MV-4-11 (cell line): Measurements from ENCODE around the gene GOLM1.
"Not testable (repeated sequence)": the region's sequence is repeated elsewhere in the genome, so short reads cannot be mapped to it uniquely, and the experiment has no call there.

ENCODE experiments used
- DNase-seq: peaks from one replicate; lab custom pipeline; 2025; lab: John Stamatoyannopoulos, UW

GOLM1 gene, protein sequence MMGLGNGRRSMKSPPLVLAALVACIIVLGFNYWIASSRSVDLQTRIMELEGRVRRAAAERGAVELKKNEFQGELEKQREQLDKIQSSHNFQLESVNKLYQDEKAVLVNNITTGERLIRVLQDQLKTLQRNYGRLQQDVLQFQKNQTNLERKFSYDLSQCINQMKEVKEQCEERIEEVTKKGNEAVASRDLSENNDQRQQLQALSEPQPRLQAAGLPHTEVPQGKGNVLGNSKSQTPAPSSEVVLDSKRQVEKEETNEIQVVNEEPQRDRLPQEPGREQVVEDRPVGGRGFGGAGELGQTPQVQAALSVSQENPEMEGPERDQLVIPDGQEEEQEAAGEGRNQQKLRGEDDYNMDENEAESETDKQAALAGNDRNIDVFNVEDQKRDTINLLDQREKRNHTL

DNA sequence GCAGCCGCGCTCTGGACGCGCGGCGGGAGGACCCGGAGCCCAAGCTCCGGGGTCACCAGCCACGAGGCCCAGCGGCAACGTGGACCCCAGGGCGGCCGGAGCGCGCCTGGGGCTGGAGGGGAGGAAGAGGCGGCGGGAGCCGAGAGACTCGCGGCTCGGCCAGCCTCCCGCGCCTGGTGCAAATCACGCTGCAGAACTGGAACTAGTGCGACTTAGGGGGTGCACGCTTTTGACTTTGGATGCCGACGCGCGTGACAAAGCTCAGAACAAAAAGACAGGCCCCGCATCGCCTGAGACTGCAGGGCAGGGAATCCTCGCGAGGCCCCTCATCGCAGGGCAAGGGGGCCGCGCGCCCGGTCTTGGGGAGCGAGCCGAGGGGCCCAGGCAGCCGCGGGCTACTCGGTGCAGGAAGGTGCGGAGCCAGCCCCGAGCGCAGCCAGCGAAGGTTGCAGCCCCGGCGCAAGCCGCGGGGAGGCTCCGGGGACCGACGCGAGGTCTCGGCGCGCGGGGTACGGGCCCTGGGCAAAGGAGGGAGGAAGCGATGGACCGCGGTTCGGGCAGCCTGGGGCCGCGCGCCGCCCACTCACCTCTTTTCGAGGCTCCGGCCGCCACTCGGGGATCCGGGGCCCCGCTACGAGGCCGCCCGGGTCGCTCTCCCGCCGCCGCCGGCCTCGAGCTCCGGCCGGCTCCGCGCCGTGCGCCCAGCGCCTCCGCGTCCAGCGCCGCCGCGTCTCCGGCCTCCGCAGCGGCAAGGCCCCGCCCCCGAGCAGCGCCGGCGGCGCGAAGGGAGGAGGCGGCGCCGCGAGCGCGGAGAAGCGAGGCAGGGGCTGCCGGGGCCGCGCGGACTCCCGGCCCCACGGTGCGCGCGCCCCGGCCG is at the start of gene GOLM1:
GOLM1 (minus strand) TSS at position 735 of the 877 bp plus-strand sequence. CDS start 20,238 bp downstream, outside the sequence.
- no peak for DNase-seq

DNA sequence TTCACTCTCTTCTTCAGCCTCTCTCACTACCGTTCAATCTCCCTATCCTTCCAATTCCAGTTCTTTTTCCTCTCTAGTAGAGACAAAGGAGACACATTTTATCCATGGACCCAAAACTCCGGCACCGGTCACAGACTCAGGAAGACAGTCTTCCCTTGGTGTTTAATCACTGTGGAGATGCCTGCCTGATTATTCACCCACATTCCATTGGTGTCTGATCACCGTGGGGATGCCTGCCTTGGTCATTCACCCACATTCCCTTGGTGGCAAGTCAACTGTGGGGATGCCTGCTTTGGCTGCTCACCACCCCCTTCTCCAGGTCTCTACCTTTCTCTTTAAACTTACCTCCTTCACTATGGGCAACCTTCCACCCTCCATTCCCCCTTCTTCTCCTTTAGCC is 47.3 kb upstream of the GOLM1 start:
- not testable (repeated sequence) for DNase-seq

DNA sequence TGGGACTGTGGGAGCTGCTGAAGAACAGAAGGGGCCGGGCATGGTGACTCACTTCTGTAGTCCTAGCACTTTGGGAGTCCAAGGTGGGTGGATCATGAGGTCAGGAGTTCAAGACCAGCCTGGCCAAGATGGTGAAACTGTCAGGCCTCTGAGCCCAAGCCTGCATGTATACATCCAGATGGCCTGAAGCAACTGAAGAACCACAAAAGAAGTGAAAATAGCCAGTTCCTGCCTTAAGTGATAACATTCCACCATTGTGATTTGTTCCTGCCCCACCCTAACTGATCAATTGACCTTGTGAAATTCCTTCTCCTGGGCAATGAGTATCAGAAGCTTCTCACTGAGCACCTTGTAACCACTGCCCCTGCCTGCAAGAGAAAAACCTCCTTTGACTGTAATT is 46.6 kb upstream of the GOLM1 start:
- DNase-seq: not testable (repeated sequence)

DNA sequence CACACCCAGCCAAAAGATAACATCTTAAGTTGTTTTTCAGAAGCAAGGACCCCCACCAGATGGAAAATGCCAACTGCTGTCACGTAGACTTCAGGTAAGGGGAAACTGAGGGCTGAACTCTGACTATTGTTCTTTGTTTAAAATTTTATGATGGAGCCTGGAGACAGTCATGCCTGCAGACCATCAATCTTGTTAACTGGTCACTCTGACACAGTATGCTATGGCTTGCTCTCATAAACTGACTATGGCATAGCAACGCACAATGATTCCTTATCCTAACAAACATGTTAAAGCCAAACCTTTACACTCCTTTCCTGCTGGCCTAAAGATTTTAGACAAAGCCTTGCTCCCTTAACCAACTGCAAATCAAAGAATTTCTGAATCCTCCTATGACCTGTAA is 43.6 kb upstream of the GOLM1 start:
- no peak for DNase-seq

DNA sequence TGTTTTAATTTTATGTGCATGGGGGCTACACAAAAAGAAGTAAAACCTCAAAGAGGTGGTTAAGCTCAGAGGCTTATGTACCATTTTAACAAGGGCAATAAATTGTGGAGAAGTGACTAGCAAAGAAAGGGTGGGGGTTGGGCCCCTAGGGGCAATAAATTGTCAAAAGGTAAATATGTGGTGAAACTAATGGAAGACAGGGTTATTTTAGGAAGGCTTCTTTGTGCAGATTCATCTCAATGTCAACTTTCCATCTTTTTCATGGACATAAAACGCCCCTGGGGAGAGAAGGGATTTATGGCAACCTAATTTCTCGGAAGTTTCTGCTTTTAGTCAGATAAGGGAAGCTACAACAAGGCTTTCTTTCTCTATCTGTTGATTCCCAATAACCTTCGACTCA is 42.5 kb upstream of the GOLM1 start:
- DNase-seq: no peak

DNA sequence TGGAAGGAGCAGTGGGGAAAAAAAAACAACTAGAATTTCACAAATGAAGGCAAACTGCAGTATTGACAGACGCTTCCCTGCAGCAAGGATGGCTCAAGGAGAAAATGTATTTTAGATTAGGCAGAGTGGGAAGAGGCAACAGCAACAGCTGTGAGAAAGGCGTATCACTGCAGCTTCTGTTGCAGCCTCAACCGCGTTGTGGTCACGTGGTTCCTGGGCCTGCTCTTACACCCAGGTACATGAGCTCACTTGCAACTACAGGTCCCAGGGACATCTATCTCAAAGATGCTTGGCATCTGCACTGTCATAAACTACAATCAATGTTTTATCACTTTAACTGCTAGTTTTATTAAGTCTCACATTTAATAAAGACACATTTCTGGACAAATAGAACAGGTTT is 36.0 kb upstream of the GOLM1 start:
- no peak for DNase-seq

DNA sequence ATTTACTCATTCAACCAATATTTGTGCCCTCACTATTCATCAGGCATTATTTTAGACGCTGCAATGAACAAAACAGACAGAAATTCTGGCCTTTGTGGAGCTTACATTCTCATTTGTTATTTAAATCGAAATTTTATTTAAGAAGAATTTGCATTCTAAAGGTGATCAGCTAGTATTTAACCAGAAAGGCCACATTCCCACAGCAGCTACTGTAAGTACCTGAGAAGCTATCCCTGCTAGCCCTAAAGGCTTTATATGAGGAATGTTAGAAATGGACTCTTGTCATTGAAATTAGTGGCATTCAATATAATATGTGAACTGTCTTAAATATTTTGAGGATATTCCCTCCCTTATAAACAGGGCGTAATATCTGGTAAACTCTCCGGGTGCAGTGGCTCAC is 35.0 kb upstream of the GOLM1 start:
- DNase-seq: no peak

DNA sequence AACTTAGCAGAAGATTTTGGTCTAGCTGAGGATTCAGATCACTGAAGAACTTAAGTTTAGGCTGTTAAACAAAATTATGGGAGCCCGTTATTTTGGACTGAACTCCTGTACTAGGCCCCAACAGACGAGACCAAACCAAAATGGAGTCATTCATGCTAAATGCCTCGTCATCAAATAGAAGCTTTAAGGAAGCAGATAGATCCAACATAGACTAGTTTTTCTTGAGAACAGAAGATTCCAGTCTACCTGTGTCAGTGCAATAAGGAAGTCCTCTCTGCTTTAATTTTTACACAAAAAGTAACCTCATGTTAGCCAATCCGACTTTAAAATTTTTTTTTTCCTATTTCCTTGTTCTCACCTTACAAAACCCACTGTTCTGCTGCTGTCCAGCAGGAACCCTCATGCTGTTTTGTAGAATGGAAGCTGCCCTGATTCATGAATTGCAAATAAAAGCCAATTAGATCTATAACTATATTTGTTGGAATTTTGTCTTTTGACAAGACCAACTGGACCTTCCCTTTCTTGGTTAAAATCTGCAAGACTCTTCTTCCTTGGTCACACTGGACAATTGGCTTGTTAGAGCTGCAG is 29.0 kb upstream of the GOLM1 start:
- DNase-seq: no peak

DNA sequence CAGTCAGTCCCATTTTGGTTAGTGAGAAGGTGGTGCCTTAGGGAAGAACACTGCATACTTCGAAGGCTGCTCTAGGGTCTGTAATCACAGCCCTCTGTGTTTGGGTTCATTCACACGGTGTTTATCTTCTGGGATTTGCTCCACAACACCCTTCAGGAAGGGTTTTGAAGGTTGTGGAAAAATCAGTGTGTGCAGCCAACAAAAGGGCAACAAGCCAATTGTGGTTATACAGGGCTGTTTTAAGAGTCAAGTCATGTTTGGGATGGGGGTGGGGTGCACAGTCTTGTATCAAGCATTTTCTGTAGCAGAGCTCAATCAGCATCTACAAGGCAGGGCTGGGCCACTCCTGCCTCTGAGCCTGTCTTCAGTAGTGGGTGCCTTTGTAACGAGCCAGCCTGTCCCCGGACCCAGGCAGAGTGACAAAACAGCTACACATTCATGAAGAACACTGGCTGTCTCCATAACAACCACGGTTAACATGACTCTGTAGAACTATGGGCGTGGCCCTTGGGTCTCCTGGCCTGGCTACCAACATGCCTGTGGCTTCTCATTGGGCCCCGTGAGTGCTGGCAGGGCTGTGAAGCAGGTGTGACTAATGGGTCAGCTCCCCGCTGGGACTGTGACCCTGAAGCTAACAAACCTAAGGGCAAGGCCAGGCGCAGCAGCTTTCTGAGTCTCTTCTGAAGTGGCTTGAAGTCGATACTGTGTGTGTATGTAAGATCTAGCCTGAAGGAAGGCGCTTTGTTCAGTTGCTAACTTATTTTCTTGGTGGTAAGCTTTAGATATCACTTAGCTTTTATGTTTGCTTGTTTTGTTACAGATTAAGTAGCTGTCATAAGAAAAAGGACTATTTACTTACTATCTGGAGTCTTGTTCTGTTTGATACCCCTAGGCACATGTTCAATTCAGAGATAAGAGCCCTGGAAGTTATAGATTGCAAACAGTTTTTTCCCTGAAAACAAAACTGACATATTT is 27.9 kb upstream of the GOLM1 start:
- no peak for DNase-seq

DNA sequence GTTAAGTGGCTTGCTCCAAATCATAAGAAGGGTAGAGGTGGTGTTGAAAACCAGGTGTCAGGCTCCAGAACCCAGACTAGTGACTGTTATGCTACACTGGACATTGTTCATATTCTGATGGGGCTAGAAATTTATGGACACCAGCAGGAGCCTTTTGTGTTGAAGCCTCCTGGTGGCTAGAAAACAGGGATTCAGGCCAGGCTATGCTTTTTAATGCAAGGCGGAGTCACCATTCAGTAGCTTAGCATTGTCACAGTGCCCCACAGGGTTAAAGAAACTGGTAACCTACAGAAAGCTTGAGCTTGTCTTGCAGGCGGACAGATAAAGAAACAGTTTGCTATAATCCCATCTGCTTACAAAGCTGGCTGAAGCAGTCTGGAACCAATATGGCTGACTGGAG is 23.0 kb upstream of the GOLM1 start:
- no peak for DNase-seq

DNA sequence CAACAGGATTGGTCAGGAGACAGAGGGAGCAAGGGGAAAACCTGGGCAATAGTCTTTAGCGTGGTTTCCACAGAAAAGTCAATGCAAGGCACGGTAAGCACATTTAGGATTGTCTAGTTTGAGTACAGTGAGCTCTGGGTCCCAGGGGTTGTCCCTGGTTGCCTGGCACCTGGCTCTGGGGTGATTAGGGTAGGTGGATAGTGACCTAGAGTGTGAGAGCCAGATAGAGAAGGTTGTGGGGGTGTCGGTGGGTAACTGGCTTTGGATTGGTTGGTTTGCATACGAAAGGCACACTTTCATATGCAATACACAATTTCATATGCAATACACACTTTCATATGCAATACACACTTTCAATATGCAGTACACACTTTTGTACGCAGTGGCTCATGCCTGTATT is 20.1 kb upstream of the GOLM1 start:
- no peak for DNase-seq

DNA sequence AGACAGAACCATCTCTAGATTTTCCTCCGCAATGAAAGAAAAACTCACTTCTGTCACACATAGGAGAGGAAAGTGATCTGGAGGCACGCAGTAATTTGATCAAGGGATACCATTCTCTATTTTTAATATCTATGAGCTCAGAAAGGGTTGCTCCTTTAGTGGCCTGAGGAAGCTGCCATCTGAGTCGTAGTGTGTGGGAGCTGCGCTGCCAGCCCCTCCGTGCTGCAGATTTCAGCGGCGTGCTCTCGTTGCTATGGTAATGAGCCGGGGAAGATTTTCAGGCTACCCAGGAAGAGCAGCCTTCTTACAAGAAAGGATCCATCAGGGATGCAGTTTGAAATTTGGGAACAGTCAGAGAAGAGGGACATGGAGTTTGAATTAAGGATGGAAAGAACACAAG is 17.1 kb upstream of the GOLM1 start:
- no peak for DNase-seq

DNA sequence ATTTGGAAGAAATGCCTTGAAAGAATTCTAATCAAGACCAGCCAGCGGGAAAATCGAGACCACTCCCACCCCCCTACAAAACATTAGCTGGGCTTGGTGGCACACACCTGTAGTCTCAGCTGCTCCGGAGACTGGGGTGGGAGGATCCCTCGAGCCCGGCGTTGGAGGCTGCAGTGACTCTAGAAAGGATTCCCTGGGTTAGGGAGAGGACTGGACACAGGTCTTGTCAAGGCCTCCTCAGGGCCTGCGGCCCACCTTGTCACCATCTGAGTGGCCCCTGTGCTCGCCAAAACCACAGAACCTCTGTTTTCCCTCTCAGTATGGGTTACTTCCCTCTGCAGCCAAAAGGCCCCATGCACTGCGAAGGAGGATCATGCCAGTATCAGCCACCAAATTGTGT is 16.5 kb upstream of the GOLM1 start:
- no peak for DNase-seq

DNA sequence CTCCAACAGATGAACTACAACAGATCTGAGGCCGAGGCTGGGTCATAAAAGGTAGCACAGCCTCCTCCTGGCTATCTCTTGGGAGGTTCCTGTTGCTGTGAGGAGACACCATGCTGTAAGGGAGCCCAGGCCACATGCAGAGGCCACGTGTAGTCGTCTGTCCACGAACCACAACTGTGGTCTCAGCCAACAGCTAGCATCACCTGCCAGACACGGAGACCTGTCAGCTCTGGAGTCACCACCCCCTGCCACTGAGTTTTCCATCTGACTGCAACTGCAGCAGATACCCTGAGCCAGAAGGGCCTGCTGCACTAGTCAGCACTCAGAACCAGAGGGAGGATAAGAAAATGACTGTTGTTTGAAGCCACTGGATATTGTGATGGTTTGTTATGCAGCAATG is 12.7 kb upstream of the GOLM1 start:
- DNase-seq: no peak

DNA sequence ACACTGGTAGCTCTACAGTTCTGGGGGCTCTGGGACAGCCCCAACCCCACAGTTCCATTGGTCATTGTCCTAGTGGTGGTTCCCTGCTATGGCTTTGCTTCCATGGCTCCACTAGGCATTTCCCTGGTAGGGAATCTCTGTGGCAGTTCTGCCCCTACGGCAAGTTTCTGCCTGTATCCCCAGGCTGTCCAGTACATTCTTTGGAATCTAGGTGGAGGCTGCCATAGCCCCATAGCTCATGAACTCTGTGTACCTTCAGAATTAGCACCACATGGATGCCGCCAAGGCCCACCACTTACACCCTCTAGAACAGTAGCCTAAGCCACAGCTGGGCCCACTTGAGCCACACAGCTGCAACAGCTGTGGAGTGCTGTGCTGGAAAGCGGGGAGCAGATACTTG is 3.3 kb upstream of the GOLM1 start:
- DNase-seq: no peak

DNA sequence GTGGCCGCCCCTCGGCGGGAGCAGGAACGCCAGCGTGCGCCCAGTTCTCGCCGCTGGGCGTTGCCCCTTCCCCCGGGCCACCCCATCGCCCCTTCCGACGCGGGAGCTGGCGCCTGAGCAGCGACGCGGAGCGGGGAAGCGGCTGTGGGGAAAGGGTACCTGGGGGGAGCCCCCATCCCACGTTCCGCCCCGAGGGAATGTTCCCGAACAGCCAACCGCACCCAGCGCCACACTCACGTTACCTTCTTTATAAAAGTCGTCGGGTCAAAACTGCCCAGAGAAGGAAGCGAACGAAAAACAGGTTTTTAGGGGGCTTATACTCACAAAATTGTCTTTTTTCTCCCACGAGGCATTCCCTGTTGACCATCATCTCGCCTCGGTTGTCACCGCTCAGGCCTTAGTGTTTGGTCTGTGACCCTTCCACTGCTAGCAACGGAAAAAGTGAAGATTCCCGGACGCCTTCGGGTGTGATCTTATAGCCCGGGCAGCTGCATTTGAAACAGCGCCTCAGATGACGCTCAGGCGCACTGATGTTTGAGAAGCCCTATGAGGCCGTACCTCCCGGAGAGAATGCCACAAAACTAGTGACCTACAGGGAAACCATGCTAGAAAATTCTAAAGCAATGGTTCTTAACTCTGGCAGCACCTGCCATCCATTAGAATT is 475 bp upstream of the GOLM1 start:
- DNase-seq: peak; percentile 16

DNA sequence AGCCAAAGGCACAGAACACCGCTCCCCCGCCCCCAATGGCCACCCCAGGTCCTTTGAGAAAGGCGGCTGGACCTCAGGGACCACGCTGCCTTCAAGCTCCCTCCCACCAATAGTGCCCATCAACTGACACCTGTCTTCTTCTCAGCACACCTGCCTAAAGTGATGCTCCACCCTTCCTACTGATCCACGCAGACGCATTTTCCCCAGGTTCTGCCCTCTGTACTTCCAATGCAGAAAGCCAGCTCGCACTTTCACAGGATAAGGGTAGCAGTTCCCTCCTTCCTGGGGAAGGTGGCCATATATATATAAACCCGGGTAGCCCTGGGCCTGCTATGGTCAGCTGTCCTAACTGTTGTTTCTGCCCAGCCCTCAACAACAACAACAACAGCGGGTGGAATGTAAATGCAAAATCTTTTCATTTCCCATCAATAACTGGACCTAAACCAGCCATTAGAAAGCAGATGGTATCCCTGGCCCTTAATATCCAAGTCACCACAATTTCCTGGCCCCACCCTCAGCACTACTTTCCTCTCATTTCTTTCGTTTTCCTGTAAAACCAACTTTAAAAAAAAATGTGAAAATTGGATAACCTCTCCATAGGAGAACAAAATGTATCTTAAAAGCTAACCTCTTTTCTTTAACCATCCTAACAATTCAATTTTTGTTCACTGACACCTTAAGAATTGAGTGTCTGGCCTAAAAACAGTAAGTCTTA is 1.7 kb downstream of the GOLM1 start:
- no peak for DNase-seq

DNA sequence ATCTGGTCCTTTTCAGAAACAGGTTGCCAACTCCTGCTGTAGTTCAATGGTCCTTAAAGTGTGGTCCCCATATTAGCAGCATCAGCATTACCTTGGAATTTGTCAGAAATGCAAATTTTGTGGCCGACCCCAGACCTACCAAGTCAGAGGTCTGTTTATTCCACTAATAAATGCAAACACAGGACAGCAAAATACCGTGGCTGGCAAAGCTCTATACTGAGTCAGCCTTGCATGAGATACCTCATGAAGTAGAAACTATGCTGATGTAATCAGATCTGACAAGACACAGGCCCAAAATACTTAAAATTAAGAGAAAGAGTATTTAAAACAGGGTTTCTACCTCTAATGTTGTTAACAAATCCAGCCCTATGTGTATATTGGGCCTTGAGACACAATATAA is 3.0 kb downstream of the GOLM1 start:
- no peak for DNase-seq

DNA sequence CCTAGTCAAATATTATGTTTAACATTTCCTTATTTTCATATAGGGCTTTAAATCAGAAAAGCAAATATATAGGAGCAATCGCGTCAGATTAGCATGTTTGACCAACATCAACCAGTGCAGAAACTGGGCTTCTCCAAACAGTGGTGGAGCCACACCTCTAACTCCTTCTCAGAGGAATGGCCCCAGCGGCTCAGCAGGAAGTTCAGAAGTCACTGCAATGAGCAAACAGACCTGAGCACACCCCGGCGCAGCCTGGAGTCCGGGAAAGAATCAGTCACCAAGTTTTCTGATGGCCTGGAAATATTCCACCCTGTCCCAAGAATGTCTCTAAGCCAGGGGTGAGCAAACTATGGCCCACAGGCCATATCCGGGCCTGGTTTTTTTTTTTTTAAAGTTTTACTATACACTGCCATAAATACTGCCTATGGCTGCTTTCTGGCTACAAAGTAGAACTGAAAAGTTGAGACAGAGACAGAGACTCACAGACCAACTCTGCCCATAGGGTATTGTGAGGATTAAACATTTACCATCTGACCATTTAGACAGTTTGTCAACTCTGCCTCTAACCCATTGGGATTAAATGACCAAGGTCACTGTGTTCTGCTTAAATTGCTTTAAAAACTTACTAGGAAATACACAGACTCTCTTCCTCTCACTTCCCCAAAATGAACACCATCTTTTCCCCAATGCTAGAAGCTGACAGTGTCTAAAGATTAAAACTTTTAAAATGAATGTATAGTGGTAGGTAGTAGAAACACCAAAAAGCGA is 5.4 kb downstream of the GOLM1 start:
- DNase-seq: peak; percentile 87

DNA sequence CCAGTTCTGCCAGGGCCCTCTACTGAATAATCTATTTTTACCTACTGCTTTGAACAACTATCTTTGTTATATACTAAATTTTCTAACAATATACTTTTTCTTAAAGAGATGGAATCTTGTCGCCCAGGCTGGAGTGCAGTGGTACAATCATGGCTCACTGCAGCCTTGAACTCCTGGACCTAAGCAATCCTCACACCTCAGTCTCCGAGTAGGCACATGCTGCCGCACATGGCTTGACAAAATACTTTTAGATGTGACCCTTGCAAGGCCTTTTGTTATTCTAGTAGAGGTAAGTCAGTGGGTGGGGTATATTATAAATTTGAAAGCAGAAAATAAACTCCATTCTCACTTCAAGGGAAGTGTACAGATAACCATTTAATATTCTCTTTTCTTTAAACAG is 7.9 kb downstream of the GOLM1 start:
- no peak for DNase-seq
